Measurements from ENCODE around the gene GJB1.

GRCh38 chrX:71245159-71245558 is 22.1 kb downstream of the GJB1 start:
- TF ChIP-seq, protein P1, sequence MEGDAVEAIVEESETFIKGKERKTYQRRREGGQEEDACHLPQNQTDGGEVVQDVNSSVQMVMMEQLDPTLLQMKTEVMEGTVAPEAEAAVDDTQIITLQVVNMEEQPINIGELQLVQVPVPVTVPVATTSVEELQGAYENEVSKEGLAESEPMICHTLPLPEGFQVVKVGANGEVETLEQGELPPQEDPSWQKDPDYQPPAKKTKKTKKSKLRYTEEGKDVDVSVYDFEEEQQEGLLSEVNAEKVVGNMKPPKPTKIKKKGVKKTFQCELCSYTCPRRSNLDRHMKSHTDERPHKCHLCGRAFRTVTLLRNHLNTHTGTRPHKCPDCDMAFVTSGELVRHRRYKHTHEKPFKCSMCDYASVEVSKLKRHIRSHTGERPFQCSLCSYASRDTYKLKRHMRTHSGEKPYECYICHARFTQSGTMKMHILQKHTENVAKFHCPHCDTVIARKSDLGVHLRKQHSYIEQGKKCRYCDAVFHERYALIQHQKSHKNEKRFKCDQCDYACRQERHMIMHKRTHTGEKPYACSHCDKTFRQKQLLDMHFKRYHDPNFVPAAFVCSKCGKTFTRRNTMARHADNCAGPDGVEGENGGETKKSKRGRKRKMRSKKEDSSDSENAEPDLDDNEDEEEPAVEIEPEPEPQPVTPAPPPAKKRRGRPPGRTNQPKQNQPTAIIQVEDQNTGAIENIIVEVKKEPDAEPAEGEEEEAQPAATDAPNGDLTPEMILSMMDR (IDR thresholded peaks at IDR 0.05; ENCODE audit: insufficient read depth, low read depth, low read length), result no peak
- no peak for TF ChIP-seq EZH2 (IDR thresholded peaks at IDR 0.05; ENCODE audit: insufficient read depth, low read length)

Data from astrocyte (in vitro differentiated cells and primary cell).